K562 (cell line): ENCODE data around the gene ANKZF1. TPM values are rescaled to one million over a fixed set of nuclear protein-coding genes. Genes with fewer than 3 reads are reported as not detected.

Source experiments
- ATF4 ChIP-seq: fragments of 450-650 bp; formaldehyde crosslinking; IDR thresholded peaks from 2 replicates; pipeline ENCODE4 v1.4.0; 2022; ENCODE audit warnings: mild to moderate bottlenecking, moderate library complexity
- CBX1 ChIP-seq: sonication (generic); IDR thresholded peaks from 2 replicates; pipeline ENCODE4 v1.6.1; 2016; ENCODE audit warnings: antibody characterized with exemption, low read depth, mild to moderate bottlenecking
- DDX20 ChIP-seq: fragments of 450-650 bp; IDR thresholded peaks from 2 replicates; pipeline ENCODE4 v1.6.1; 2016; ENCODE audit warnings: missing genetic modification characterization, low read depth, mild to moderate bottlenecking, missing compliant biosample characterization, moderate library complexity
- DNMT1 ChIP-seq: fragments of 450-650 bp; IDR thresholded peaks from 2 replicates; pipeline ENCODE4 v1.6.1; 2016; ENCODE audit warnings: antibody characterized with exemption, mild to moderate bottlenecking
- ESRRB ChIP-seq: fragments of 250-450 bp; sonication (Bioruptor Pico); IDR thresholded peaks from 2 replicates; pipeline ENCODE4 v1.5.0; 2020; ENCODE audit warnings: mild to moderate bottlenecking, moderate library complexity, borderline replicate concordance
- ETS1 ChIP-seq: conservative IDR thresholded peaks from 2 replicates; pipeline ENCODE4 v1.6.1; 2011; ENCODE audit warnings: low read depth, mild to moderate bottlenecking, low read length; ENCODE audit not compliant: control insufficient read depth
- FOS ChIP-seq: IDR thresholded peaks from 3 replicates; pipeline ENCODE4 v1.6.1; 2011; ENCODE audit not compliant: insufficient read length; ENCODE audit errors: extremely low read depth
- GATAD2B ChIP-seq: fragments of 450-650 bp; IDR thresholded peaks from 2 replicates; pipeline ENCODE4 v1.6.1; 2017; ENCODE audit warnings: mild to moderate bottlenecking, borderline replicate concordance
- HMG20B ChIP-seq: fragments of 250-450 bp; sonication (Bioruptor Pico); IDR thresholded peaks from 2 replicates; pipeline ENCODE4 v1.5.0; 2021; ENCODE audit warnings: mild to moderate bottlenecking
- KDM4B ChIP-seq, 2 experiments: fragments of 450-650 bp in 1 of 2; sonication (generic) in 1 of 2; IDR thresholded peaks; 2 replicates each; pipeline ENCODE4 v1.6.1; 2016 to 2017; ENCODE audit warnings: borderline replicate concordance in 2 of 2, antibody characterized with exemption in 1 of 2, low read depth in 1 of 2, mild to moderate bottlenecking in 1 of 2
- KDM5B ChIP-seq: fragments of 200-600 bp; sonication (generic); IDR thresholded peaks from 2 replicates; pipeline ENCODE4 v1.6.1; 2012; ENCODE audit warnings: low read depth, mild to moderate bottlenecking, moderate library complexity, low read length, control low read depth, inconsistent platforms; ENCODE audit not compliant: insufficient replicate concordance
- NEUROD1 ChIP-seq: fragments of 150-350 bp; IDR thresholded peaks from 2 replicates; pipeline ENCODE4 v1.6.1; 2014; ENCODE audit warnings: borderline replicate concordance, low read length, low read depth; ENCODE audit not compliant: partially characterized antibody
- NFIX ChIP-seq: fragments of 250-450 bp; sonication (Bioruptor Pico); IDR thresholded peaks from 2 replicates; pipeline ENCODE4 v1.4.0; 2020; ENCODE audit warnings: low read depth, mild to moderate bottlenecking, moderate library complexity
- PTBP1 ChIP-seq: fragments of 200-400 bp; formaldehyde crosslinking; IDR thresholded peaks from 2 replicates; pipeline ENCODE4 v1.6.1; 2017; ENCODE audit warnings: low read depth, low read length
- RAD51 ChIP-seq: fragments of 450-650 bp; IDR thresholded peaks from 2 replicates; pipeline ENCODE4 v1.7.1; 2016; ENCODE audit warnings: low read depth, mild to moderate bottlenecking, borderline replicate concordance
- SIRT6 ChIP-seq: IDR thresholded peaks from one replicate; pipeline ENCODE4 v1.6.1; 2012; ENCODE audit warnings: low read depth, mild to moderate bottlenecking, control low read depth, inconsistent platforms, low read length, moderate library complexity
- U2AF2 ChIP-seq: fragments of 200-400 bp; formaldehyde crosslinking; optimal IDR thresholded peaks from 2 replicates; pipeline ENCODE3; 2017; ENCODE audit warnings: low read depth, mild to moderate bottlenecking, low read length
- ZBTB34 ChIP-seq: fragments of 250-450 bp; sonication (Bioruptor Pico); IDR thresholded peaks from 2 replicates; pipeline ENCODE4 v1.8.0; 2021; ENCODE audit warnings: mild to moderate bottlenecking, moderate library complexity
- ZNF146 ChIP-seq: IDR thresholded peaks from one replicate; pipeline ENCODE4 v1.6.1; 2018; ENCODE audit warnings: missing compliant biosample characterization; ENCODE audit not compliant: unreplicated experiment
- ZNF217 ChIP-seq: sonication (generic); formaldehyde crosslinking; IDR thresholded peaks from 2 replicates; pipeline ENCODE4 v1.8.0; 2022; ENCODE audit warnings: mild to moderate bottlenecking, missing genetic modification reagents
- ZNF239 ChIP-seq: fragments of 250-450 bp; sonication (Bioruptor Pico); IDR thresholded peaks from 2 replicates; pipeline ENCODE4 v1.4.0; 2020; ENCODE audit warnings: mild to moderate bottlenecking
- ZNF511 ChIP-seq: sonication (generic); formaldehyde crosslinking; IDR thresholded peaks from 2 replicates; pipeline ENCODE4 v1.8.0; 2022; ENCODE audit warnings: mild to moderate bottlenecking, missing genetic modification reagents
- ZNF586 ChIP-seq: fragments of 450-650 bp; formaldehyde crosslinking; conservative IDR thresholded peaks from 2 replicates; pipeline ENCODE4 v1.4.0; 2020; ENCODE audit warnings: mild to moderate bottlenecking, moderate library complexity
- polyA plus RNA-seq, 8 experiments: library from polyadenylated mRNA; depleted of rRNA in 4 of 8; stranded (reverse) in 5 of 8; unstranded in 3 of 8; fragments of >200 nt; fragmentation: Nextera tagmentation in 2 of 8; fragmentation: Illumina TruSeq in 1 of 8; extraction: Ambion mirVana in 2 of 8; extraction: Trizol in 1 of 8; gene quantifications; 2 replicates each; pipeline versions ENCODE4 v1.2.1 to v1.2.3, GENCODE V29; 2011 to 2014; ENCODE audit warnings: inconsistent platforms in 1 of 8, missing spikeins in 1 of 8
- total RNA-seq, 7 experiments: library from RNA; depleted of rRNA in 6 of 7; stranded (reverse); fragments of >200 nt in 6 of 7; fragmentation: Illumina TruSeq in 2 of 7; extraction: Trizol in 2 of 7; gene quantifications; 2 replicates each; pipeline versions ENCODE4 v1.2.1 to v1.2.3, GENCODE V29; 2011 to 2021; ENCODE audit warnings: low replicate concordance in 1 of 7

The ANKZF1 gene
- total and polyA plus RNA-seq, 9 of the 15 experiments (the other 6 are each of a cell fraction or from before 2014, with no cell fraction given) = 3.1 to 60.6 (median 31.0) TPM

- TF ChIP-seq NFIX (CRISPR knock-in tag) (no peak), CBX1 (no peak), KDM4B (IDR thresholded peaks at IDR 0.05; ENCODE audit: borderline replicate concordance in 2 of 2, low read depth in 1 of 2) (0 out of 4 replicates have a peak, but pooled peaks of 1 of the 2 experiments have one; percentile 24), ZNF511 (CRISPR knock-in tag) (no peak), ZNF239 (CRISPR knock-in tag) (no peak), ESRRB (CRISPR knock-in tag) (no peak), DDX20 (tag) (no peak), HMG20B (no peak), ATF4 (CRISPR knock-in tag) (no peak), RAD51 (peak; percentile 96), NEUROD1 (no peak), ZNF586 (CRISPR knock-in tag) (no peak), KDM5B (peak; percentile 70), SIRT6 (no peak), ETS1 (0 out of 2 replicates have a peak, but pooled peaks have one; percentile 17), ZNF146 (CRISPR knock-in tag) (no peak), FOS (no peak), GATAD2B (peak; percentile 68; the same call in 1 of the 2 replicates), ZNF217 (CRISPR knock-in tag) (no peak), DNMT1 (no peak), U2AF2 (no peak), PTBP1 (no peak), ZBTB34 (no peak)
Measured at GRCh38 chr2:219218732-219219701, 10.6 kb upstream of the ANKZF1 start, which contains the start of gene ABCB6 (continued).
